Ishikawa (cell line): ENCODE data around the gene EIF3L.

ENCODE experiments used
- EGR1 ChIP-seq: IDR thresholded peaks from 2 replicates; pipeline ENCODE4 v1.6.1; 2012
- EP300 ChIP-seq: IDR thresholded peaks from 2 replicates; pipeline ENCODE4 v1.6.1; 2012; ENCODE audit warnings: borderline replicate concordance
- TCF12 ChIP-seq: IDR thresholded peaks from 2 replicates; pipeline ENCODE4 v1.6.1; 2012; ENCODE audit warnings: low read depth
- TEAD4 ChIP-seq: IDR thresholded peaks from 2 replicates; pipeline ENCODE4 v1.6.1; 2012
- TF ChIP-seq, protein P1 (sequence below): IDR thresholded peaks from 2 replicates; pipeline ENCODE4 v1.6.1; 2012; ENCODE audit warnings: low read depth, mild to moderate bottlenecking

DNA sequence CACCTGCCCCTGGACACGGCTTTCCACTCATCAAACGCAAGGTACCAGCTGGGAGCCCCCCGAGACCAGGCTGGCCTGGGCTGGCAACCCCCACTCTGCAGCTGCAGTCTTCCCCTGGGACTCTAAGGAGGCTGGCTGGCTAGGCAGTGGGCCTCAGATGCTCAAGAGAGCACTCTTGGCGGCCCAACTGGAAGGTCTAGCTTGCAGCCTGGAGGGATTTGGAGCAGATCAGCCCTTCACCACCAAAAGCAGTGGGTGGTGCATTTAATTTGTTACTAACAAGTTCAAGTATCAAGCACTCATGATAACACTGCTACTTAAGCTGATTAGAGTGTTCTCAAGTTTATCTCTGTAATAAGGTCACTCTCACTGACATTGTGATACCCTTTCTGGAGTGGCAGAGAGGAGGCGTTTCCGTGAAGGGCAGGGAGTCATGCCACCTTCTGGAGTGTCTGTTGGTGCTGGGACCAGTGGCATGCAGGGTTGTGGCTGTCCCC lies 82.7 kb downstream of the EIF3L start:
- TF ChIP-seq TEAD4 (no peak), TCF12 (no peak), EGR1 (no peak), EP300 (no peak)
- TF ChIP-seq, protein P1, sequence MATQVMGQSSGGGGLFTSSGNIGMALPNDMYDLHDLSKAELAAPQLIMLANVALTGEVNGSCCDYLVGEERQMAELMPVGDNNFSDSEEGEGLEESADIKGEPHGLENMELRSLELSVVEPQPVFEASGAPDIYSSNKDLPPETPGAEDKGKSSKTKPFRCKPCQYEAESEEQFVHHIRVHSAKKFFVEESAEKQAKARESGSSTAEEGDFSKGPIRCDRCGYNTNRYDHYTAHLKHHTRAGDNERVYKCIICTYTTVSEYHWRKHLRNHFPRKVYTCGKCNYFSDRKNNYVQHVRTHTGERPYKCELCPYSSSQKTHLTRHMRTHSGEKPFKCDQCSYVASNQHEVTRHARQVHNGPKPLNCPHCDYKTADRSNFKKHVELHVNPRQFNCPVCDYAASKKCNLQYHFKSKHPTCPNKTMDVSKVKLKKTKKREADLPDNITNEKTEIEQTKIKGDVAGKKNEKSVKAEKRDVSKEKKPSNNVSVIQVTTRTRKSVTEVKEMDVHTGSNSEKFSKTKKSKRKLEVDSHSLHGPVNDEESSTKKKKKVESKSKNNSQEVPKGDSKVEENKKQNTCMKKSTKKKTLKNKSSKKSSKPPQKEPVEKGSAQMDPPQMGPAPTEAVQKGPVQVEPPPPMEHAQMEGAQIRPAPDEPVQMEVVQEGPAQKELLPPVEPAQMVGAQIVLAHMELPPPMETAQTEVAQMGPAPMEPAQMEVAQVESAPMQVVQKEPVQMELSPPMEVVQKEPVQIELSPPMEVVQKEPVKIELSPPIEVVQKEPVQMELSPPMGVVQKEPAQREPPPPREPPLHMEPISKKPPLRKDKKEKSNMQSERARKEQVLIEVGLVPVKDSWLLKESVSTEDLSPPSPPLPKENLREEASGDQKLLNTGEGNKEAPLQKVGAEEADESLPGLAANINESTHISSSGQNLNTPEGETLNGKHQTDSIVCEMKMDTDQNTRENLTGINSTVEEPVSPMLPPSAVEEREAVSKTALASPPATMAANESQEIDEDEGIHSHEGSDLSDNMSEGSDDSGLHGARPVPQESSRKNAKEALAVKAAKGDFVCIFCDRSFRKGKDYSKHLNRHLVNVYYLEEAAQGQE: no peak
